DOHH2 (cell line): ENCODE data around the gene ADAMTS16.

ENCODE experiments used
- H3F3A ChIP-seq: fragments of 200-600 bp; sonication (generic), shearing (Covaris generic); 2 replicates; pipeline ENCODE4 v1.6.0; 2016; ENCODE audit warnings: antibody characterized with exemption, mild to moderate bottlenecking; ENCODE audit not compliant: control insufficient read depth, insufficient read depth
- H3K27ac ChIP-seq: fragments of 200-600 bp; sonication (generic); 2 replicates; pipeline ENCODE4 v1.5.1; 2014; ENCODE audit warnings: low read depth, mild to moderate bottlenecking, low read length, moderate library complexity
- H3K27me3 ChIP-seq: fragments of 200-600 bp; sonication (generic); 2 replicates; pipeline ENCODE4 v1.6.1; 2014; ENCODE audit warnings: mild to moderate bottlenecking, low read length, mixed read lengths; ENCODE audit not compliant: control insufficient read depth
- H3K36me3 ChIP-seq: fragments of 200-600 bp; sonication (generic); 2 replicates; pipeline ENCODE4 v1.6.1; 2014; ENCODE audit warnings: mild to moderate bottlenecking, low read length, moderate library complexity, mixed read lengths; ENCODE audit not compliant: control insufficient read depth
- H3K4me1 ChIP-seq: fragments of 200-600 bp; sonication (generic); 2 replicates; pipeline ENCODE4 v1.6.1; 2014; ENCODE audit warnings: mild to moderate bottlenecking, low read length, mixed read lengths; ENCODE audit not compliant: control insufficient read depth
- H3K4me2 ChIP-seq: fragments of 200-600 bp; sonication (generic); 2 replicates; pipeline ENCODE4 v1.6.0; 2014; ENCODE audit warnings: mild to moderate bottlenecking, low read length, moderate library complexity
- H3K4me3 ChIP-seq: fragments of 200-600 bp; sonication (generic); 2 replicates; pipeline ENCODE4 v1.5.1; 2014; ENCODE audit warnings: mild to moderate bottlenecking, low read length, mixed read lengths
- H3K79me2 ChIP-seq: fragments of 200-600 bp; sonication (generic); 2 replicates; pipeline ENCODE4 v1.6.1; 2014; ENCODE audit warnings: mild to moderate bottlenecking, low read length, mixed read lengths; ENCODE audit not compliant: control insufficient read depth
- H3K9me2 ChIP-seq: fragments of 200-600 bp; sonication (generic); replicated peaks from 2 replicates; pipeline ENCODE4 v1.6.1; 2014; ENCODE audit warnings: mild to moderate bottlenecking, low read length, mixed read lengths; ENCODE audit not compliant: control insufficient read depth
- H3K9me3 ChIP-seq: fragments of 200-600 bp; sonication (generic); 2 replicates; pipeline ENCODE4 v1.6.1; 2014; ENCODE audit warnings: antibody characterized with exemption, low read length, mixed read lengths; ENCODE audit not compliant: control insufficient read depth, insufficient read depth
- H4K20me1 ChIP-seq: fragments of 200-600 bp; sonication (generic); 2 replicates; pipeline ENCODE4 v1.6.0; 2014; ENCODE audit warnings: low read depth, mild to moderate bottlenecking, antibody characterized with exemption, low read length, moderate library complexity; ENCODE audit not compliant: control insufficient read depth, insufficient read depth
- CTCF ChIP-seq: fragments of 200-600 bp; sonication (generic); IDR thresholded peaks from one replicate; pipeline ENCODE4 v1.5.1; 2014; ENCODE audit warnings: antibody characterized with exemption, mild to moderate bottlenecking, low read depth, low read length; ENCODE audit not compliant: poor library complexity, severe bottlenecking
- EZH2phosphoT487 ChIP-seq: fragments of 200-600 bp; sonication (generic); IDR thresholded peaks from 2 replicates; pipeline ENCODE4 v1.6.1; 2017; ENCODE audit warnings: borderline replicate concordance, mild to moderate bottlenecking, antibody characterized with exemption, low read length, moderate library complexity, mixed read lengths

Gene ADAMTS16

GRCh38 chr5:5356765-5357164 lies 216.6 kb downstream of the ADAMTS16 start:
- no peaks in the 10 kb centered on the region for H3K9me3 ChIP-seq

DNA sequence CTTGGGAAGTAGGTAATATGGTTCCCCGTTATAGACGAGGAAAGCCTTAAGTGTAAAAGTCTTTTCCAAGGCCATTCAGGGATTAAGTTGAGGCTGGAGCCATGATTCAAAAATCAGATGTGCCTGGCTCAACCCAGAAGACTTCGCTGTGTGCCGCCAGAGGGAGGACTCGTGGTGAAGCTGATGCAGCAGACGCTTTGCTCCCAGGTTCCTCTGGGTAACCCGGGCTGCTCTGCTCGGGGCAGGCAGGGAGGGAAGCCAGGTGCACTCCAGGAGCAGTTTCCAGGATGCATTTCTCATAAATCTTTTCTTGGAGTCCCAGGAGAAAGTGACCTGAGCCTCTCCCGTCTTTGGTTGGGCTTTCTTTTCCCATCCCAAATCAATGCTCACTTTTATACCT lies 219.5 kb downstream of the ADAMTS16 start:
- Histone ChIP-seq H3K79me2 (no peaks in the 10 kb centered on the region), H3K4me1 (no peaks in the 10 kb centered on the region), H4K20me1 (no peaks in the 10 kb centered on the region), H3K36me3 (no peaks in the 10 kb centered on the region), H3K27ac (no peak overlapping the region), H3K9me2 (no peaks in the 10 kb centered on the region), H3K9me3 (no peaks in the 10 kb centered on the region), H3K4me2 (no peak overlapping the region), H3K27me3 (no peaks in the 10 kb centered on the region), H3F3A (no peaks in the 10 kb centered on the region), H3K4me3 (no peak overlapping the region)
- TF ChIP-seq CTCF (no peak), EZH2phosphoT487 (no peak)

More at GRCh38 chr5:5356765-5357164, 216.6 kb downstream of the ADAMTS16 start:
- no peaks in the 10 kb centered on the region for H3K79me2 ChIP-seq
- H3K9me2 ChIP-seq = no peaks in the 10 kb centered on the region
- H4K20me1 ChIP-seq = no peaks in the 10 kb centered on the region
- TF ChIP-seq CTCF = no peak
- TF ChIP-seq EZH2phosphoT487 = no peak
- no peaks in the 10 kb centered on the region for H3K4me1 ChIP-seq
- no peaks in the 10 kb centered on the region for H3K36me3 ChIP-seq
- no peaks in the 10 kb centered on the region for H3F3A ChIP-seq
- H3K27me3 ChIP-seq = no peaks in the 10 kb centered on the region
- H3K27ac ChIP-seq = no peak overlapping the region
- no peak overlapping the region for H3K4me2 ChIP-seq
- no peak overlapping the region for H3K4me3 ChIP-seq

DNA sequence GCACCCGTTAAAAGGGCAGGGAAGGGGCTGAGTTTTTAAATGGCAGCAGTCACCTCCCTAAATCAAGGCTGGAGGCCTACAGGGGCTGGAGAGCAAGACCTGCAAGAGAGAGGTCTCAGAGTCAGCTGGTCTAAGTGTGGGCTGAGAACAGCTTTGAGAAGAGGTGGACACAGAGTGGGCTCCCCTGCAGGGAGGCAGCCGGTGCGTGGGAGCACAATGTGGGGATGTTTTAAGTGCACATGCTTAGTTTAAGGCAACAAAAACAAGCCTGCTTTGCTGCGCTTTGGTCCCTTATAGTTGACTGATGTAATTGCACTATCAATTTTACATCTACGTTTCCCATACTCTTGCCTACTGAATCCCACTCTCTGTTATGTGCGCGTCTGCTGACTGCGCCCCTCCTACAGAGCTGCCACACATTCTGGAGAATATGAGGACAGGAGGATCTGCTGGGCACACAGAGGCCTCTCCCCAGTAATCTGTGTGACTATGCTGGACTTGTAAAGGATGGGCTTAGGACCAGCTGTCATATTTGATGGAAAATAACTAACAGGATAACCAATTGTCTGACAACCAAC lies 220.3 kb downstream of the ADAMTS16 start:
- Histone ChIP-seq H3K4me3 (no peak overlapping the region), H3K9me3 (no peaks in the 10 kb centered on the region), H3K9me2 (no peaks in the 10 kb centered on the region), H3K4me1 (no peaks in the 10 kb centered on the region), H4K20me1 (no peaks in the 10 kb centered on the region), H3F3A (no peaks in the 10 kb centered on the region), H3K27me3 (no peaks in the 10 kb centered on the region), H3K79me2 (no peaks in the 10 kb centered on the region), H3K36me3 (no peaks in the 10 kb centered on the region), H3K27ac (no peak overlapping the region), H3K4me2 (no peak overlapping the region)
- TF ChIP-seq EZH2phosphoT487 = no peak
- no peak for TF ChIP-seq CTCF
